Stimulated activated naive CD8-positive, alpha-beta T cell treated with anti-CD3 and anti-CD28 coated beads, Interleukin-15, Interleukin-2, amounts not matched to agents 100 U/mL and 50 U/mL, for 24 hours (primary cell): ENCODE data around the gene NELL2.

ENCODE experiments used
- ATAC-seq: fragments of 150-1000 bp; cut with Tn5 transposase; one replicate; pipeline ENCODE4 v1.10.0; 2021
- DNase-seq: peaks from one replicate; pipeline ENCODE4 v3.0.0; 2021

NELL2 gene

GRCh38 chr12:44462729-44463128 lies 413.4 kb downstream of the NELL2 start:
- no peak for DNase-seq
- ATAC-seq, result no peak

- no peak for ATAC-seq
- no peak for DNase-seq
These were observed 415.9 kb downstream of the NELL2 start for GRCh38 chr12:44460261-44460660.

GRCh38 chr12:44459569-44459968 lies 416.5 kb downstream of the NELL2 start:
- DNase-seq, result no peak
- ATAC-seq, result no peak
